ENCODE measurements around the gene PKNOX2. TPM values are rescaled to one million over a fixed set of nuclear protein-coding genes. Genes with fewer than 3 reads are reported as not detected.

Gene PKNOX2
- total RNA-seq, 1 donor = not detected

GRCh38 chr11:125398994-125399640, 234.6 kb downstream of the PKNOX2 start:
- peak in 1 of 3 donors; percentile 4 for DNase-seq (ENCODE audit: low read depth in 2 of 3, low spot score in 2 of 3)

- no peak for DNase-seq (ENCODE audit: low read depth in 2 of 3, low spot score in 2 of 3)
Observed at GRCh38 chr11:125399945-125400344, 235.4 kb downstream of the PKNOX2 start.

GRCh38 chr11:125401235-125401634, 236.7 kb downstream of the PKNOX2 start:
- no peak for DNase-seq (ENCODE audit: low read depth in 2 of 3, low spot score in 2 of 3)

- DNase-seq (ENCODE audit: low read depth in 2 of 3, low spot score in 2 of 3) = no peak
Observed at GRCh38 chr11:125401746-125402145, 237.2 kb downstream of the PKNOX2 start.

- no peak for DNase-seq (ENCODE audit: low read depth in 2 of 3, low spot score in 2 of 3)
Observed at GRCh38 chr11:125402435-125402834, 237.9 kb downstream of the PKNOX2 start.

- no peak for DNase-seq (ENCODE audit: low read depth in 2 of 3, low spot score in 2 of 3)
Observed at GRCh38 chr11:125404157-125404810, 239.7 kb downstream of the PKNOX2 start.

GRCh38 chr11:125404811-125405790, 240.6 kb downstream of the PKNOX2 start:
- DNase-seq (ENCODE audit: low read depth in 2 of 3, low spot score in 2 of 3) = peak; percentile 11 to 56 (median 43)

- DNase-seq (ENCODE audit: low read depth in 2 of 3, low spot score in 2 of 3) = no peak
Observed at GRCh38 chr11:125407046-125407445, 242.5 kb downstream of the PKNOX2 start.

- no peak for DNase-seq (ENCODE audit: low read depth in 2 of 3, low spot score in 2 of 3)
Observed at GRCh38 chr11:125408311-125408711, 243.8 kb downstream of the PKNOX2 start.

GRCh38 chr11:125410091-125410490, 245.5 kb downstream of the PKNOX2 start:
- DNase-seq (ENCODE audit: low read depth in 2 of 3, low spot score in 2 of 3) = no peak

GRCh38 chr11:125412177-125412496, 247.6 kb downstream of the PKNOX2 start:
- DNase-seq (ENCODE audit: low read depth in 2 of 3, low spot score in 2 of 3) = no peak

GRCh38 chr11:125412509-125412908, 248.0 kb downstream of the PKNOX2 start:
- DNase-seq (ENCODE audit: low read depth in 2 of 3, low spot score in 2 of 3) = no peak

- DNase-seq (ENCODE audit: low read depth in 2 of 3, low spot score in 2 of 3) = no peak
Observed at GRCh38 chr11:125413226-125413625, 248.7 kb downstream of the PKNOX2 start.

GRCh38 chr11:125414121-125414520, 249.6 kb downstream of the PKNOX2 start:
- no peak for DNase-seq (ENCODE audit: low read depth in 2 of 3, low spot score in 2 of 3)

- DNase-seq (ENCODE audit: low read depth in 2 of 3, low spot score in 2 of 3) = no peak
Observed at GRCh38 chr11:125416981-125417935, 252.7 kb downstream of the PKNOX2 start.

GRCh38 chr11:125418396-125418795, 253.8 kb downstream of the PKNOX2 start:
- no peak for DNase-seq (ENCODE audit: low read depth in 2 of 3, low spot score in 2 of 3)

- DNase-seq (ENCODE audit: low read depth in 2 of 3, low spot score in 2 of 3) = no peak
Observed at GRCh38 chr11:125422681-125423080, 258.1 kb downstream of the PKNOX2 start.

- DNase-seq (ENCODE audit: low read depth in 2 of 3, low spot score in 2 of 3) = no peak
Observed at GRCh38 chr11:125423247-125423849, 258.8 kb downstream of the PKNOX2 start.

- DNase-seq (ENCODE audit: low read depth in 2 of 3, low spot score in 2 of 3) = no peak
Observed at GRCh38 chr11:125425601-125426000, 261.1 kb downstream of the PKNOX2 start.
